GM12891 (cell line): ENCODE results near the gene ZDHHC3.

ENCODE experiments used
- POLR2AphosphoS5 ChIP-seq: IDR thresholded peaks from 2 replicates; pipeline ENCODE4 v1.6.1; 2011; ENCODE audit warnings: low read depth, low read length, control low read depth
- TAF1 ChIP-seq: IDR thresholded peaks from 2 replicates; pipeline ENCODE4 v1.6.1; 2011; ENCODE audit warnings: low read depth, low read length, control low read depth

GRCh38 chr3:44931791-44932190, 44.2 kb downstream of the ZDHHC3 start:
- TF ChIP-seq POLR2AphosphoS5, result no peak
- no peak for TF ChIP-seq TAF1
